Suprapubic skin (tissue), 4 donors: ENCODE measurements around the gene MYO1E. TPM values are rescaled to one million over a fixed set of nuclear protein-coding genes. Genes with fewer than 3 reads are reported as not detected.
A peak's percentile ranks its signal among the peaks of the same experiment; 100 is the strongest.

Source experiments
- DNase-seq, 2 donors: peaks; one replicate each; pipeline ENCODE4 v3.0.0-alpha.2; 2019; ENCODE audit warnings: low spot score in 2 of 2
- H3K27ac ChIP-seq: fragments of 200-600 bp; sonication (generic); one replicate; pipeline ENCODE4 v1.5.1; 2019
- H3K27me3 ChIP-seq: fragments of 200-600 bp; sonication (generic); one replicate; pipeline ENCODE4 v1.5.1; 2019
- H3K36me3 ChIP-seq: fragments of 200-600 bp; sonication (generic); one replicate; pipeline ENCODE4 v1.5.1; 2019
- H3K4me1 ChIP-seq: fragments of 200-600 bp; sonication (generic); one replicate; pipeline ENCODE4 v1.5.1; 2019
- H3K4me3 ChIP-seq: fragments of 200-600 bp; sonication (generic); one replicate; pipeline ENCODE4 v1.5.1; 2019; ENCODE audit warnings: mild to moderate bottlenecking
- H3K9me3 ChIP-seq: fragments of 200-600 bp; sonication (generic); one replicate; pipeline ENCODE4 v1.5.1; 2019
- EP300 ChIP-seq: sonication (generic); formaldehyde crosslinking; IDR thresholded peaks from one replicate; pipeline ENCODE4 v1.6.1; 2017; ENCODE audit warnings: antibody characterized with exemption
- POLR2A ChIP-seq, 2 donors: fragments of 450-650 bp; IDR thresholded peaks; one replicate each; pipeline ENCODE4 v1.6.1; 2017; ENCODE audit warnings: antibody characterized with exemption in 2 of 2, mild to moderate bottlenecking in 2 of 2, moderate library complexity in 2 of 2
- POLR2AphosphoS5 ChIP-seq, 3 donors: sonication (generic); formaldehyde crosslinking; IDR thresholded peaks; one replicate each; pipeline ENCODE4 v1.6.1; 2017; ENCODE audit warnings: antibody characterized with exemption in 3 of 3
- WGBS: methylation state at CpG from one replicate; pipeline ENCODE4 v1.1.5; 2018; 5-methylcytosine and 5-hydroxymethylcytosine counted together
- total RNA-seq, 4 donors: library from RNA; depleted of rRNA; stranded (reverse); fragments of >200 nt; gene quantifications; one replicate each; pipeline ENCODE4 v1.1.0, GENCODE V29; 2016
- TF ChIP-seq, protein P1 (sequence below), 2 donors: fragments of 200-600 bp in 1 of 2; fragments of 450-650 bp in 1 of 2; sonication (generic) in 1 of 2; IDR thresholded peaks; one replicate each; pipeline ENCODE4 v1.5.1; 2016 to 2019; ENCODE audit warnings: antibody characterized with exemption in 2 of 2, mild to moderate bottlenecking in 1 of 2, moderate library complexity in 1 of 2

Gene MYO1E
- total RNA-seq, 4 donors from 2014 or later = 79.7 to 171 (median 144) TPM

DNA sequence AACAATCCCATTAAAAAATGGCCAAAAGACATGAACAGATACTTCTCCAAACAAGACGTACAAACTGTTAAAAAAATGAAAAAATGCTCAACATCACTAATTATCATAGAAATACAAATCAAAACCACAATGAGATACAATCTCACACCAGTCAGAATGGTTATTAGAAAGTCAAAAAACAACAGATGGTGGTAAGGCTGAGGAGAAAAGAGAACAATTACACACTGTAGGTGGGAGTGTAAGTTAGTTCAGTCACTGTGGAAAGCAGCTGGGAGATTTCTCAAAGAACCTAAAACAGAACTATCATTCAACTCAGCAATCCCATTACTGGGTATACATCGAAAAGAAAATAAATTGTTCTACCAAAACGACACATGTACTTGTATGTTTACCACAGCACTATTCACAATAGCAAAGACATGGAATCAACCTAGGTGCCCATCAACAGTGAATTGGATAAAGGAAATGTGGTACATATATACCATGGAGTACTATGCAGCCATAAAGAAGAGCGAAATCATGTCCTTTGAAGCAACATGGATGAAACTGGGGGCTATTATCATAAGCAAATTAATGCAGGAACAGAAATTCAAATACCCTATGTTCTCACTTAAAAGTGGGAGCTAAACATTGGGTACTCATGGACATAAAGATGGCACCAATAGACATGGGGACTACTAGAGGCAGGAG is 51.5 kb downstream of the MYO1E start:
- no peak for DNase-seq
- 96% methylated on average over 4 of the region's 4 CpGs for WGBS

DNA sequence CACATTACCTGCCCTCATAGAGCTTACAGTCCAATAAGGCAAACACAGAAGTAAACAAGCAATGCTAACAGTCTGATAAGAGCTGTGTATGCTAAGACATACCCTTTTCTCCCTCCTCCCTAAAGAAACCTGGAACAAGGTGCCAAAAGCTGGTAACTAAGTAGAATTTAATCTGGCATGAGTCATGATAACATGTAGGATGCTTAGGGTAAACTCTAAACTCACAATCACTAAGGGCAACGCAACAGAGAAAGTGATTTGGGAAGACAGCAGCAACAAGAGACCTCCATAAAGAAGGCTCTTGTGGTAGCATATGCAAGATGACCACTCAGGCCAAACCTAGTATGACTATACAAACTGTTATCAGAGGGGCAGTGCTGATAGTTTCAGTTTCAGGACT is 55.5 kb downstream of the MYO1E start:
- WGBS = 92% methylated on average over 1 of the region's 1 CpG
- Histone ChIP-seq H3K27me3 (no peaks in the 10 kb centered on the region), H3K36me3 (no peaks in the 10 kb centered on the region), H3K9me3 (no peaks in the 10 kb centered on the region), H3K4me3 (no peak overlapping the region), H3K27ac (no peak overlapping the region), H3K4me1 (peaks cover 34% of the 10 kb centered on the region)
- no peak for DNase-seq
- no peak for TF ChIP-seq POLR2A (IDR thresholded peaks at IDR 0.05)
- no peak for TF ChIP-seq POLR2AphosphoS5 (IDR thresholded peaks at IDR 0.05)
- no peak for TF ChIP-seq EP300
- TF ChIP-seq, protein P1, sequence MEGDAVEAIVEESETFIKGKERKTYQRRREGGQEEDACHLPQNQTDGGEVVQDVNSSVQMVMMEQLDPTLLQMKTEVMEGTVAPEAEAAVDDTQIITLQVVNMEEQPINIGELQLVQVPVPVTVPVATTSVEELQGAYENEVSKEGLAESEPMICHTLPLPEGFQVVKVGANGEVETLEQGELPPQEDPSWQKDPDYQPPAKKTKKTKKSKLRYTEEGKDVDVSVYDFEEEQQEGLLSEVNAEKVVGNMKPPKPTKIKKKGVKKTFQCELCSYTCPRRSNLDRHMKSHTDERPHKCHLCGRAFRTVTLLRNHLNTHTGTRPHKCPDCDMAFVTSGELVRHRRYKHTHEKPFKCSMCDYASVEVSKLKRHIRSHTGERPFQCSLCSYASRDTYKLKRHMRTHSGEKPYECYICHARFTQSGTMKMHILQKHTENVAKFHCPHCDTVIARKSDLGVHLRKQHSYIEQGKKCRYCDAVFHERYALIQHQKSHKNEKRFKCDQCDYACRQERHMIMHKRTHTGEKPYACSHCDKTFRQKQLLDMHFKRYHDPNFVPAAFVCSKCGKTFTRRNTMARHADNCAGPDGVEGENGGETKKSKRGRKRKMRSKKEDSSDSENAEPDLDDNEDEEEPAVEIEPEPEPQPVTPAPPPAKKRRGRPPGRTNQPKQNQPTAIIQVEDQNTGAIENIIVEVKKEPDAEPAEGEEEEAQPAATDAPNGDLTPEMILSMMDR (IDR thresholded peaks at IDR 0.05) = no peak

More for the DNA sequence above, 51.5 kb downstream of the MYO1E start:
- Histone ChIP-seq H3K4me1 (peaks cover 1% of the 10 kb centered on the region), H3K27me3 (no peaks in the 10 kb centered on the region), H3K9me3 (no peaks in the 10 kb centered on the region), H3K27ac (no peak overlapping the region), H3K36me3 (no peaks in the 10 kb centered on the region), H3K4me3 (no peak overlapping the region)
- no peak for TF ChIP-seq POLR2AphosphoS5 (IDR thresholded peaks at IDR 0.05)

DNA sequence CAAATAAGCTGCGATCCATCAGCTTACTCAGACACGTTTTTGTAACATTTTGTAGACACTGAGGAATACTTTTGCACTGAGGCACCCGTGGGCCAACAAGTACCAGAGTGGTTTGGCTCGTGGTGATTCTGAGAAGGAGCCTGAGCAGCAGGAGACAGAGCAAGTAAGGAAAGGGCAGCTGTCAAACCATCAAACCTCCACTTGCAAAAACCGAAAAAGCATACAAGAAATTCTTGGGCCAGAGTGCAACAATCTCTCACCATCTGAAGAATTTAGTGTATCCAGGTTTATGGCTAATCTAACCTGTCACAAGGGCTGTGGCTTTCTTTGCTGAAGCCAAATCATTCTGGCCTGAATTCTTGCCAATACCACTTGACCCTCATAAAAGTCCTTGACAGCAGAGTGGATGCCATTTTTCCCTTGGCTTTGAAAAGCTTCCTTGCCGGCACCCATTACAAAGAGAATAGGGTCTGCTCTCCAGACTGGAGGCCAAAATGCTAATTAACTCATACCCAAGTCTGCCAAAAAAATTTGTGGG is 56.7 kb downstream of the MYO1E start:
- no peak for DNase-seq
- H3K36me3 ChIP-seq = no peaks in the 10 kb centered on the region
- no peaks in the 10 kb centered on the region for H3K27me3 ChIP-seq
- no peaks in the 10 kb centered on the region for H3K9me3 ChIP-seq
- 58% methylated on average over 6 of the region's 6 CpGs for WGBS
- TF ChIP-seq, protein P1 (IDR thresholded peaks at IDR 0.05) = no peak
- TF ChIP-seq EP300 = no peak
- TF ChIP-seq POLR2A (IDR thresholded peaks at IDR 0.05) = no peak
- no peak for TF ChIP-seq POLR2AphosphoS5 (IDR thresholded peaks at IDR 0.05)
- no peak overlapping the region for H3K27ac ChIP-seq
- no peak overlapping the region for H3K4me3 ChIP-seq
- peaks cover 34% of the 10 kb centered on the region for H3K4me1 ChIP-seq

DNA sequence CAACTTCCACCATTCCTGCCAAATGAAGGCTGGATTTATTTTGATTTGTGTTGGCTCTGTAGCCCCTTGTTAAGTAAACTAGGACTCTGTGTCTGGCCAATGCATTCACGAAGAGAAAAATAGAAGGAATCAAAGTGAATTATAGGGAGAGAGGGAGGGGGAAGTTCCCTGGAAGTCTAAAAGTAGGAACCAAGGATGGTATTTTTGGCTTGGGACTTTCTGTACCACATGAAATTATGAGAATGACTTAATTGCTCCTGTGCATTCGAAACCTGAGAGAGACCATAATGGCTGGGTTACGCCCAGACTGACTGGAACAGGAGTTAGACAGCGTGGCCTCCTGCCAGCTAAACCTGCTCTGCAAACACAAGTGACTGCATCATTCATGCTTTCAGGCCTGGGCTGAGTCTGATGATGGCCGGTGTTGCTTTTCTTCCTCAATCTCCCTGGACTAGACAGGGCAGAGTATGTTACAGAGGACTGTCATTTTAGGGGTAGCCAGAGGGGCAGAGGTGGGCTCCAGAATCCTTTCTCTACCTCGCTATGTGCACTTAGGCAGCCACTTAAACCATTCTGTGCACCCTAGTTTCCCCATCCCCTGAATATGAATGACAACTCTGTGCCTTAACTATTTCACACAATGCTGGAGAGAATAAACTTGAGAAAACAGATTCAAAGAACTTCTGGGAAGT is 58.9 kb downstream of the MYO1E start:
- Histone ChIP-seq H3K36me3 (no peaks in the 10 kb centered on the region), H3K9me3 (no peaks in the 10 kb centered on the region), H3K4me1 (peaks cover 34% of the 10 kb centered on the region), H3K27ac (peak overlapping the region; percentile 30), H3K27me3 (no peaks in the 10 kb centered on the region), H3K4me3 (no peak overlapping the region)
- TF ChIP-seq, protein P1 (IDR thresholded peaks at IDR 0.05) = no peak
- TF ChIP-seq POLR2AphosphoS5 (IDR thresholded peaks at IDR 0.05) (peak in 1 of 3 donors; percentile 48), EP300 (no peak), POLR2A (IDR thresholded peaks at IDR 0.05) (no peak)
- peak in 1 of 2 donors; percentile 84 for DNase-seq
- 49% methylated on average over 6 of the region's 6 CpGs for WGBS

DNA sequence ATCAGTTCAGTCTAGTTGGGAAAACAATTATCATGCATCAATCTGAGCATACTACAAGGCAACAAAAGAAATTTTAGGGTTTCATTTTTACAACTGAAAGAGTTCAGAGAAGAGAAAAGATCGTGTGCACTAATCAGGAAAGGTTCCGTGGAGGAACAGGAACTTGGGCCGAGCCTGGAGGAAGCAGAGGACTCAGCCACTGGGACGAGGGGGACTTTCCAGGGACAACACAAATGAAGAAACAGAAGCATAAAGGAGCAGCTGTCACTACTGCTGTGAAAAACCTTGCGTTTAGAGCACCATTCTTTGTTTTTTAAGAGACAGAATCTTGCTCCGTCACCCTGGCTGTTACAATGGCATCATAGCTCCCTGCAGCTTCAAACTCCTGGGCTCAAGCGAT is 60.5 kb downstream of the MYO1E start:
- Histone ChIP-seq H3K4me3 (no peak overlapping the region), H3K27me3 (no peaks in the 10 kb centered on the region), H3K9me3 (no peaks in the 10 kb centered on the region), H3K36me3 (no peaks in the 10 kb centered on the region), H3K27ac (no peak overlapping the region), H3K4me1 (peaks cover 34% of the 10 kb centered on the region)
- DNase-seq = no peak
- WGBS = 63% methylated on average over 7 of the region's 7 CpGs
- TF ChIP-seq POLR2A (IDR thresholded peaks at IDR 0.05) (no peak), POLR2AphosphoS5 (IDR thresholded peaks at IDR 0.05) (no peak), EP300 (no peak)
- TF ChIP-seq, protein P1 (IDR thresholded peaks at IDR 0.05) = no peak
